IPS DF 6.9 (cell line): ENCODE results near the gene PFKL.

Experiments used
- DNase-seq: peaks from one replicate; pipeline ENCODE4 v3.0.0-alpha.2; 2013; ENCODE audit warnings: low read depth, low spot score
- H3K27ac ChIP-seq: one replicate; pipeline ENCODE4 v1.5.1; 2013; ENCODE audit warnings: low read length, control low read depth
- H3K27me3 ChIP-seq: 2 replicates; pipeline ENCODE4 v1.6.1; 2013; ENCODE audit warnings: mild to moderate bottlenecking, low read length; ENCODE audit not compliant: control insufficient read depth, insufficient read depth
- H3K36me3 ChIP-seq: 2 replicates; pipeline ENCODE4 v1.6.1; 2013; ENCODE audit warnings: low read length; ENCODE audit not compliant: control insufficient read depth, insufficient read depth
- H3K4me1 ChIP-seq: 2 replicates; pipeline ENCODE4 v1.6.1; 2013; ENCODE audit warnings: low read length; ENCODE audit not compliant: control insufficient read depth, insufficient read depth
- H3K4me3 ChIP-seq: 2 replicates; pipeline ENCODE4 v1.5.1; 2013; ENCODE audit warnings: mild to moderate bottlenecking, low read length
- H3K9me3 ChIP-seq: 2 replicates; pipeline ENCODE4 v1.6.1; 2013; ENCODE audit warnings: low read length, inconsistent platforms; ENCODE audit not compliant: control insufficient read depth, insufficient read depth
- WGBS: extraction: QIAGEN DNeasy Blood & Tissue Kit; methylation state at CpG from one replicate; pipeline ENCODE4 v1.1.7; 2013; ENCODE audit warnings: mixed read lengths, missing lambda C conversion rate; ENCODE audit not compliant: insufficient read length, insufficient coverage; 5-methylcytosine and 5-hydroxymethylcytosine counted together

The PFKL gene

GRCh38 chr21:44313451-44313850 is 13.6 kb downstream of the PFKL start:
- H3K4me1 ChIP-seq: no peaks in the 10 kb centered on the region
- WGBS: no CpG with 5 or more reads among the region's 13 CpGs

GRCh38 chr21:44314128-44314527 is 14.3 kb downstream of the PFKL start:
- peaks cover 38% of the 10 kb centered on the region for H3K36me3 ChIP-seq
- WGBS: no CpG with 5 or more reads among the region's 15 CpGs

More at GRCh38 chr21:44313451-44313850, 13.6 kb downstream of the PFKL start:
- Histone ChIP-seq H3K36me3 (peaks cover 38% of the 10 kb centered on the region), H3K4me3 (no peak overlapping the region), H3K9me3 (no peaks in the 10 kb centered on the region), H3K27ac (no peak overlapping the region), H3K27me3 (no peaks in the 10 kb centered on the region)
- DNase-seq: no peak

GRCh38 chr21:44314561-44314960 is 14.7 kb downstream of the PFKL start:
- Histone ChIP-seq H3K27me3 (no peaks in the 10 kb centered on the region), H3K9me3 (no peaks in the 10 kb centered on the region), H3K36me3 (peaks cover 38% of the 10 kb centered on the region), H3K4me1 (no peaks in the 10 kb centered on the region), H3K27ac (no peak overlapping the region), H3K4me3 (no peak overlapping the region)
- no CpG with 5 or more reads among the region's 11 CpGs for WGBS
- no peak for DNase-seq

More at GRCh38 chr21:44314128-44314527, 14.3 kb downstream of the PFKL start:
- H3K9me3 ChIP-seq: no peaks in the 10 kb centered on the region
- H3K4me1 ChIP-seq: no peaks in the 10 kb centered on the region
- H3K4me3 ChIP-seq: no peak overlapping the region
- DNase-seq: no peak
- H3K27me3 ChIP-seq: no peaks in the 10 kb centered on the region
- no peak overlapping the region for H3K27ac ChIP-seq

- no CpG with 5 or more reads among the region's 16 CpGs for WGBS
- Histone ChIP-seq H3K27me3 (no peaks in the 10 kb centered on the region), H3K4me1 (no peaks in the 10 kb centered on the region), H3K4me3 (no peak overlapping the region), H3K36me3 (peaks cover 38% of the 10 kb centered on the region), H3K9me3 (no peaks in the 10 kb centered on the region), H3K27ac (no peak overlapping the region)
- no peak for DNase-seq
Observed at GRCh38 chr21:44315691-44316203, 15.9 kb downstream of the PFKL start.

GRCh38 chr21:44316277-44316900 is 16.5 kb downstream of the PFKL start:
- Histone ChIP-seq H3K36me3 (peaks cover 34% of the 10 kb centered on the region), H3K4me3 (no peak overlapping the region), H3K4me1 (no peaks in the 10 kb centered on the region), H3K27ac (no peak overlapping the region), H3K9me3 (no peaks in the 10 kb centered on the region), H3K27me3 (no peaks in the 10 kb centered on the region)
- no CpG with 5 or more reads among the region's 27 CpGs for WGBS
- no peak for DNase-seq

GRCh38 chr21:44317241-44317782 is 17.5 kb downstream of the PFKL start:
- Histone ChIP-seq H3K4me3 (no peak overlapping the region), H3K4me1 (no peaks in the 10 kb centered on the region), H3K9me3 (no peaks in the 10 kb centered on the region), H3K36me3 (peaks cover 27% of the 10 kb centered on the region), H3K27me3 (no peaks in the 10 kb centered on the region), H3K27ac (no peak overlapping the region)
- no CpG with 5 or more reads among the region's 19 CpGs for WGBS
- DNase-seq: no peak

GRCh38 chr21:44317871-44318270 is 18.0 kb downstream of the PFKL start:
- no peak overlapping the region for H3K4me3 ChIP-seq
- no peak overlapping the region for H3K27ac ChIP-seq
- H3K36me3 ChIP-seq: peaks cover 26% of the 10 kb centered on the region
- no peaks in the 10 kb centered on the region for H3K9me3 ChIP-seq
- H3K27me3 ChIP-seq: no peaks in the 10 kb centered on the region
- H3K4me1 ChIP-seq: no peaks in the 10 kb centered on the region
- WGBS: no CpG with 5 or more reads among the region's 22 CpGs
- no peak for DNase-seq

GRCh38 chr21:44318489-44319285 is 18.8 kb downstream of the PFKL start:
- no peaks in the 10 kb centered on the region for H3K9me3 ChIP-seq

GRCh38 chr21:44319407-44320065 is 19.7 kb downstream of the PFKL start:
- WGBS: no CpG with 5 or more reads among the region's 35 CpGs
- no peak overlapping the region for H3K4me3 ChIP-seq
- no peaks in the 10 kb centered on the region for H3K4me1 ChIP-seq
- H3K9me3 ChIP-seq: no peaks in the 10 kb centered on the region
- no peak overlapping the region for H3K27ac ChIP-seq
- H3K27me3 ChIP-seq: no peaks in the 10 kb centered on the region
- H3K36me3 ChIP-seq: peaks cover 26% of the 10 kb centered on the region
- DNase-seq: no peak

More at GRCh38 chr21:44318489-44319285, 18.8 kb downstream of the PFKL start:
- WGBS: no CpG with 5 or more reads among the region's 25 CpGs
- no peaks in the 10 kb centered on the region for H3K27me3 ChIP-seq
- peaks cover 24% of the 10 kb centered on the region for H3K36me3 ChIP-seq
- H3K4me1 ChIP-seq: no peaks in the 10 kb centered on the region
- H3K27ac ChIP-seq: no peak overlapping the region
- DNase-seq: no peak
- H3K4me3 ChIP-seq: no peak overlapping the region

GRCh38 chr21:44320847-44321246 is 21.0 kb downstream of the PFKL start:
- no peak overlapping the region for H3K27ac ChIP-seq
- no peak for DNase-seq
- no peaks in the 10 kb centered on the region for H3K27me3 ChIP-seq
- no peak overlapping the region for H3K4me3 ChIP-seq
- H3K4me1 ChIP-seq: no peaks in the 10 kb centered on the region
- no peaks in the 10 kb centered on the region for H3K9me3 ChIP-seq
- H3K36me3 ChIP-seq: peaks cover 23% of the 10 kb centered on the region
- no CpG with 5 or more reads among the region's 13 CpGs for WGBS
